Prostate gland (tissue), 2 donors: ENCODE results near the gene STK11. TPM values are rescaled to one million over a fixed set of nuclear protein-coding genes. Genes with fewer than 3 reads are reported as not detected.

Source experiments
- DNase-seq: peaks from one replicate; pipeline ENCODE4 v3.0.0-alpha.2; 2019; ENCODE audit warnings: low spot score
- H3K27ac ChIP-seq, 2 donors: fragments of 200-600 bp; sonication (generic); 2 replicates each; pipeline ENCODE4 v1.5.1; 2017 to 2019
- H3K27me3 ChIP-seq: fragments of 200-600 bp; sonication (generic); replicated peaks from 2 replicates; pipeline ENCODE4 v1.5.1; 2019; ENCODE audit not compliant: insufficient read depth
- H3K36me3 ChIP-seq, 2 donors: fragments of 200-600 bp; sonication (generic); 1 replicate in 1 of 2; 2 replicates in 1 of 2; pipeline versions ENCODE4 v1.5.1 to v1.8.1; 2017 to 2019
- H3K4me1 ChIP-seq: fragments of 200-600 bp; sonication (generic); replicated peaks from 2 replicates; pipeline ENCODE4 v1.5.1; 2019
- H3K4me3 ChIP-seq, 2 donors: fragments of 200-600 bp; sonication (generic); 2 replicates each; pipeline ENCODE4 v1.5.1; 2017 to 2019
- H3K9me3 ChIP-seq: fragments of 200-600 bp; sonication (generic); 2 replicates; pipeline ENCODE4 v1.5.1; 2017
- POLR2A ChIP-seq: fragments of 450-650 bp; IDR thresholded peaks from one replicate; pipeline ENCODE4 v1.6.1; 2016; ENCODE audit warnings: antibody characterized with exemption, mild to moderate bottlenecking
- POLR2AphosphoS5 ChIP-seq: sonication (generic); formaldehyde crosslinking; IDR thresholded peaks from one replicate; pipeline ENCODE4 v1.6.1; 2017; ENCODE audit warnings: antibody characterized with exemption
- WGBS: methylation state at CpG from one replicate; pipeline ENCODE4 v1.1.5; 2018; 5-methylcytosine and 5-hydroxymethylcytosine counted together
- intact Hi-C: fragments of 100-400 bp; cut with DNase I; formaldehyde crosslinking; loops from one replicate; pipeline ENCODE4 v1.14.2; 2022
- total RNA-seq, 2 donors: library from RNA; depleted of rRNA; stranded (reverse); fragments of >200 nt; gene quantifications; one replicate each; pipeline ENCODE4 v1.1.0, GENCODE V29; 2016
- TF ChIP-seq, protein P1 (sequence below), 4 experiments: fragments of 200-600 bp in 2 of 4; fragments of 450-650 bp in 2 of 4; sonication (generic) in 2 of 4; IDR thresholded peaks; 1 replicate in 3 of 4; 2 replicates in 1 of 4; pipeline ENCODE4 v1.5.1; 2016 to 2019; ENCODE audit warnings: antibody characterized with exemption in 4 of 4, mild to moderate bottlenecking in 2 of 4, moderate library complexity in 2 of 4

STK11 gene
- total RNA-seq, 2 donors from 2014 or later, result 75.1 to 157 TPM

DNA sequence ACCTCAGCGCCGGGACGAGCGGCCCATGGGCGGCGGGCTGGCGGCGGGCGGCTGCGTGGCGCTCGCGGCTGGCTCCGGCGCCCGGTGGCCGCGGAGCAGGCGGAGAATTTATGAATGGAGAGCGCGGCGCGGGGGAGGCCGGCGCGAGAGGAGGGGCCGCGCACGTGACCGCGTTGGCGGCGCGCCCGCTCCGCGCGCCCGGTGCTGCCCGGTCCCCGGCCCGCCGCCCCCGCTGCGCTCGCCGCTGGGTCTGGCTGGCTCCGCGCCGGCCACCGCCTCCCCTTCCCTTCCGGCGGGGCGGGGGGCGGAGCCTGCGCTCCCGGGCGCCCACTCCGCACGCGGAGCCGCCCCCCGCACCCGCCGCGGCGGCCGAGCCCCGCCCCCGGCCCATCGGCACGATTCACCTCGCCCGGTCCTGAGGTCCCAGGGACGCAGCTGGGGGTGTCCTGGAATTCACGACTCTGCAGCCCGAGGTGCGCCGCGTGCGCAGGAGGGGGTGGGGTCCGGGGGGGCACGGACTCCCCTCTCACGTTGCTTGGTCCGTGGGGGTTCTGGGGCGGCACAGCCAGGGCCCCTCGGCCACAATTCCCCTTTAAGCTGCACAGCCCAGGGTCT is 32.3 kb downstream of the STK11 start, which contains the start of gene CBARP:
Gene CBARP, minus strand, starts transcription at position 252 of the 615 bp plus-strand sequence. CDS start 1,905 bp downstream, outside the sequence.
- peak within 1 kb of the TSS in 1 of 2 donors; percentile 85 for H3K27ac ChIP-seq
- intact Hi-C loops, result no loop called here
- no peaks in the 10 kb centered on the region for H3K36me3 ChIP-seq
- DNase-seq, result peak; percentile 15
- H3K4me3 ChIP-seq, result peak within 1 kb of the TSS; percentile 36 to 48
- no peaks in the 10 kb centered on the region for H3K9me3 ChIP-seq
- no peaks in the 10 kb centered on the region for H3K27me3 ChIP-seq
- TF ChIP-seq, protein P1, sequence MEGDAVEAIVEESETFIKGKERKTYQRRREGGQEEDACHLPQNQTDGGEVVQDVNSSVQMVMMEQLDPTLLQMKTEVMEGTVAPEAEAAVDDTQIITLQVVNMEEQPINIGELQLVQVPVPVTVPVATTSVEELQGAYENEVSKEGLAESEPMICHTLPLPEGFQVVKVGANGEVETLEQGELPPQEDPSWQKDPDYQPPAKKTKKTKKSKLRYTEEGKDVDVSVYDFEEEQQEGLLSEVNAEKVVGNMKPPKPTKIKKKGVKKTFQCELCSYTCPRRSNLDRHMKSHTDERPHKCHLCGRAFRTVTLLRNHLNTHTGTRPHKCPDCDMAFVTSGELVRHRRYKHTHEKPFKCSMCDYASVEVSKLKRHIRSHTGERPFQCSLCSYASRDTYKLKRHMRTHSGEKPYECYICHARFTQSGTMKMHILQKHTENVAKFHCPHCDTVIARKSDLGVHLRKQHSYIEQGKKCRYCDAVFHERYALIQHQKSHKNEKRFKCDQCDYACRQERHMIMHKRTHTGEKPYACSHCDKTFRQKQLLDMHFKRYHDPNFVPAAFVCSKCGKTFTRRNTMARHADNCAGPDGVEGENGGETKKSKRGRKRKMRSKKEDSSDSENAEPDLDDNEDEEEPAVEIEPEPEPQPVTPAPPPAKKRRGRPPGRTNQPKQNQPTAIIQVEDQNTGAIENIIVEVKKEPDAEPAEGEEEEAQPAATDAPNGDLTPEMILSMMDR (IDR thresholded peaks at IDR 0.05), result no peak
- TF ChIP-seq POLR2AphosphoS5, result no peak
- no peak for TF ChIP-seq POLR2A
- 2% methylated on average over 63 of the region's 87 CpGs for WGBS
- peaks cover 9% of the 10 kb centered on the region for H3K4me1 ChIP-seq

DNA sequence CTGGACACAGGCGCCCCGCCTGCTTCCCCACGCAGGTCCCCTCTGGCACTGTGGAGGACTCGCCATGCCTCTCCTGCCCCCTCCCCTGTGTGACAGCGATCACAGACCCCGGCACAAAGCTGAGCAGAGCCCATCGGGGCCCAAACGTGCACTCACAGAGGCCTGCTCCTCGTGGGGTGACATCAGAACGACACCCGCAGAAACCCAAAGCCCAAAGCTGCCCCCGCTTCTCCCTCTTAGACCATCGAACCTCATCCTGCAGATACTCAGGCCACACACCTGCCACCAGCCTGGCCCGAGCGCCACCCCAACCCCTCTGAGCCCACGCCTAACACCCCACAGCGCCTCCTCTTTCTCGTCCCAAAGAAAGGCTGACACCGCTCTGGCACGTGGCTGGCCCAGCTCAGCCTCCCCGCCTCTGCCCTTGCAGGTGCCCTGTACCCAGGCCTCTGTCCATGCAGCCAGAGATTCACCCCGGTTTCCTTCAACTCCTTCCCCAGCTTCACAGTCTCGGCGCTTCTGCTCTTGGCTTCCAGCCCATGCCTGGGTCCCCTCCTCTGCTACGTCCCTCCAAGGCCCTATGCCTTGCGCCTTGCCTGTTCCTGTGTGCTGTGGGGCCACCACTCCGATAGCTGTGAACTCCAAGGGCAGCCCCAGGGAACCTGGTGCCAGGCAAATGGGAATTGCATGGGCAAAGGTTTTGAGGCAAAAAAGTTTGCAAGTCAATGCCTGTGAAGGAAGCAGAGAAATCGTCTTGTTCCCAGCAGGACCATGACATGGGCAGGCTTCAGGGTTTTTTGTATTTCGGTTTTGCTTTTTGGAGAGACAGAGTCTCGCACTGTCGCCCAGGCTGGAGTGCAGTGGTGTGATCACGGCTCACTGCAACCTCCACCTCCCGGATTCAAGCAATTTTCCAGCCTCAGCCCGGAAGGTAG is 33.1 kb downstream of the STK11 start:
- DNase-seq, result no peak
- intact Hi-C loops, result no loop called here
- Histone ChIP-seq H3K4me3 (peak overlapping the region; percentile 36 to 48), H3K27ac (peak overlapping the region; percentile 85 to 89), H3K9me3 (no peaks in the 10 kb centered on the region), H3K4me1 (peaks cover 16% of the 10 kb centered on the region), H3K27me3 (no peaks in the 10 kb centered on the region), H3K36me3 (no peaks in the 10 kb centered on the region)
- TF ChIP-seq, protein P1 (IDR thresholded peaks at IDR 0.05), result no peak
- TF ChIP-seq POLR2AphosphoS5 (no peak), POLR2A (no peak)
- WGBS, result 59% methylated on average over 32 of the region's 34 CpGs

DNA sequence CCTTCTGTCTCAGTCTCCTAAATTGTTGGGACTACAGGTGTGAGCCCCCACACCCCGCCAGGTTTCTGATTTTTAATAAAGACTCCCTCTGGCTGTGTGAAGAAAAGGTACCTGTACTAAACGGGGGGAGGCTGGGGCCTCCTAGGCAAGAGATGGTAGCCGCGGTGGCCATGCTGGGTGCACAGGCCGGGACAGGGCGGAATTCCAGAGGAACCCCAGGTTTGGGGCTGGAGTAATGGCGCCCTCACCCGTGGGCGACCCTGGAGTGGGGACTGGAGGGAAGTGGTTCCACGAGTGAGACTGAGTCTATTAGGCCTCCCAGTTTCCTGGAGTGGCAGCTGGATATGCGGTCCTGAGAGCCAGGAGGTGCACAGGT is 33.8 kb downstream of the STK11 start:
- Histone ChIP-seq H3K27ac (peak overlapping the region; percentile 85 to 89), H3K36me3 (no peaks in the 10 kb centered on the region), H3K9me3 (no peaks in the 10 kb centered on the region), H3K4me1 (peaks cover 22% of the 10 kb centered on the region), H3K4me3 (no peak overlapping the region), H3K27me3 (no peaks in the 10 kb centered on the region)
- TF ChIP-seq POLR2AphosphoS5 (no peak), POLR2A (no peak)
- TF ChIP-seq, protein P1 (IDR thresholded peaks at IDR 0.05), result no peak
- DNase-seq, result no peak
- WGBS, result 77% methylated on average over 11 of the region's 11 CpGs
- intact Hi-C loops, result no loop called here

DNA sequence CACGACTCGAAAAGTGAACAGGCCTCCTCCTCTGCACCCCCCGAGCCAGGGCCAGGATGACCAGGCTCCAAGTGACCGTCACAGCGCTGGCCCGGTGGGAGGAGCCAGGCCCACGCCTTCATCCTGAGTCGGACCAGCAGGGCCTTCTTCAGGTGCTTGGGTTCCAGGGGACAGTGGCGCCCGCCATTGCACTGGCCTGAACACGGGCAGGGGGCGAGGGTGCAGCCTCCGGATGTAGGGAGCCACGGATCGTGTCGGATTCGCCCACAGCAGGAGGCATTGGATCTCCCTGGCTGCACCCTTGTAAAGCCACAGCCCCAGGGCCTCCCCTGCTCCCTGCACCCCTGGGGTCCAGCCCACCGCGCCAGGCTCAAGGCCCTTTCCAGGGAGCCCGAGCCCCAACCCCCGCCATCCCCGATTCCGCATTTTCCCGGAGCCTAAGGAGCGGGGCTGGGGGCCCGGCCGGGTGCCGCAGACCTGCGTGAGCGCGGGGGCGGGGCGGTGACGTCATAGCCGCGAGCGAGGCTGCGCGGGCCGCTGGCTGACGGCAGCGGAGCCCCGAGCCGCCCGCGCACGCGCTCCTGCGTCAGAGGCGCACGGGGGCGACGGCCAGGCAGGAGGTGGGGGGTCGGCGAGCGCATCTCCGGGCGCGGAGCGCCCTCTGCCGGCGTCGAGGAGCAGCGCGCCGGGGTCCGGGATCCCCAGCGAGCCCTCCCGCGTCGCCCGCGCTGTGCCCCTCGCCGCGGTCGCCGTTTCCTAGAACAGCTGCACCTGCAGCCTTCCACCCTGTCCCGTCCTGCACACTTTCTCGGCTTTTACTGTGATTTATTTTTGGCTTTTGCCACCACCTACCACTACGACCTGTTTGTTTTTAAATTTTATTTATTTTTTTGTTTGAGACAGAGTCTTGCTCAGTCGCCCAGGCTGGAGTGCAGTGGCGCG is 34.5 kb downstream of the STK11 start:
- peaks cover 27% of the 10 kb centered on the region for H3K4me1 ChIP-seq
- TF ChIP-seq, protein P1 (IDR thresholded peaks at IDR 0.05), result peak; percentile 88 to 99 (median 94)
- TF ChIP-seq POLR2A, result peak; percentile 37
- no peak for TF ChIP-seq POLR2AphosphoS5
- peak overlapping the region; percentile 24 for H3K4me3 ChIP-seq
- no peaks in the 10 kb centered on the region for H3K9me3 ChIP-seq
- H3K27me3 ChIP-seq, result no peaks in the 10 kb centered on the region
- no peaks in the 10 kb centered on the region for H3K36me3 ChIP-seq
- H3K27ac ChIP-seq, result peak overlapping the region; percentile 85 to 89
- peak; percentile 76 for DNase-seq
- intact Hi-C loops, result loop anchor here (10.0 kb wide), 1 partner anchor 205 kb away; no protein-coding TSS in a partner anchor
- 11% methylated on average over 68 of the region's 84 CpGs for WGBS
